Astrocyte (in vitro differentiated cells and primary cell): ENCODE data around the gene SLC39A8.

Experiments used
- EZH2 ChIP-seq: IDR thresholded peaks from 2 replicates; pipeline ENCODE4 v1.6.1; 2012; ENCODE audit warnings: mild to moderate bottlenecking, low read length, inconsistent platforms; ENCODE audit not compliant: insufficient read depth
- TF ChIP-seq, protein P1 (sequence below): IDR thresholded peaks from 2 replicates; pipeline ENCODE4 v1.5.1; 2011; ENCODE audit warnings: low read depth, mild to moderate bottlenecking, inconsistent platforms, low read length, moderate library complexity; ENCODE audit not compliant: insufficient read depth

DNA sequence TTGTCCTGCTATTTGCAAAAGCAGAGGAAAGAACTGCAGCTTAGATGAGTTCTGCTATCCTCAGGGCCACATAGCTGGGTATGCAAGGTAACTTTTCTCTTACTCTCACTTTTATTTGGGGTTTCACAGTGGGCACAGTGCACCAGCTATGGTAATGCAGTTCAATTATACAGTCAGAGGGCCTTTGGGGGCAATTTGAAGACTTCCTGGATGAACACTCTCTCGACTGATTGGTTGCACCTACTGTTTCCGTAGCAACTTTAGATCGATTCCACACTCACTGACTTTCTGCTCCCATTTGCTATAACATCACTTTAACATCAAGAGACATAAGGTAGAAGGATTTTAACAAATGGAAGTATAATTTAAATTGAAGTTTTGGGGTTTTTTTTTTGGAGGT, 128.6 kb downstream of the SLC39A8 start:
- TF ChIP-seq, protein P1, sequence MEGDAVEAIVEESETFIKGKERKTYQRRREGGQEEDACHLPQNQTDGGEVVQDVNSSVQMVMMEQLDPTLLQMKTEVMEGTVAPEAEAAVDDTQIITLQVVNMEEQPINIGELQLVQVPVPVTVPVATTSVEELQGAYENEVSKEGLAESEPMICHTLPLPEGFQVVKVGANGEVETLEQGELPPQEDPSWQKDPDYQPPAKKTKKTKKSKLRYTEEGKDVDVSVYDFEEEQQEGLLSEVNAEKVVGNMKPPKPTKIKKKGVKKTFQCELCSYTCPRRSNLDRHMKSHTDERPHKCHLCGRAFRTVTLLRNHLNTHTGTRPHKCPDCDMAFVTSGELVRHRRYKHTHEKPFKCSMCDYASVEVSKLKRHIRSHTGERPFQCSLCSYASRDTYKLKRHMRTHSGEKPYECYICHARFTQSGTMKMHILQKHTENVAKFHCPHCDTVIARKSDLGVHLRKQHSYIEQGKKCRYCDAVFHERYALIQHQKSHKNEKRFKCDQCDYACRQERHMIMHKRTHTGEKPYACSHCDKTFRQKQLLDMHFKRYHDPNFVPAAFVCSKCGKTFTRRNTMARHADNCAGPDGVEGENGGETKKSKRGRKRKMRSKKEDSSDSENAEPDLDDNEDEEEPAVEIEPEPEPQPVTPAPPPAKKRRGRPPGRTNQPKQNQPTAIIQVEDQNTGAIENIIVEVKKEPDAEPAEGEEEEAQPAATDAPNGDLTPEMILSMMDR, result no peak
- TF ChIP-seq EZH2, result no peak
